Bronchial epithelial cell (primary cell): ENCODE measurements around the gene STK11. TPM values are rescaled to one million over a fixed set of nuclear protein-coding genes. Genes with fewer than 3 reads are reported as not detected.

Experiments used
- DNase-seq: peaks from one replicate; pipeline ENCODE4 v3.0.0-alpha.2; 2010; ENCODE audit warnings: low read depth
- FAIRE-seq: peaks from 2 replicates; lab custom pipeline; 2011; peaks lifted over from hg19 to GRCh38; lab: Jason Lieb, UNC
- H3K27me3 ChIP-seq: 2 replicates; pipeline ENCODE4 v1.5.1; 2011; ENCODE audit warnings: low read length; ENCODE audit not compliant: control insufficient read depth, insufficient read depth
- H3K36me3 ChIP-seq: 2 replicates; pipeline ENCODE4 v1.5.1; 2011; ENCODE audit warnings: low read length; ENCODE audit not compliant: control insufficient read depth, insufficient read depth
- H3K4me3 ChIP-seq: 2 replicates; pipeline ENCODE4 v1.5.1; 2011; ENCODE audit warnings: mild to moderate bottlenecking, low read depth, low read length, control low read depth
- total RNA-seq: library from RNA; depleted of rRNA; stranded (reverse); fragments of >200 nt; gene quantifications from 2 replicates; pipeline ENCODE4 v1.2.1, GENCODE V29; 2014
- TF ChIP-seq, protein P1 (sequence below): IDR thresholded peaks from 2 replicates; pipeline ENCODE4 v1.5.1; 2011; ENCODE audit warnings: mild to moderate bottlenecking, moderate library complexity, low read length, control low read depth, inconsistent platforms; ENCODE audit not compliant: insufficient read depth, severe bottlenecking

The STK11 gene
- total RNA-seq, 1 donor from 2014 or later = 117 TPM

DNA sequence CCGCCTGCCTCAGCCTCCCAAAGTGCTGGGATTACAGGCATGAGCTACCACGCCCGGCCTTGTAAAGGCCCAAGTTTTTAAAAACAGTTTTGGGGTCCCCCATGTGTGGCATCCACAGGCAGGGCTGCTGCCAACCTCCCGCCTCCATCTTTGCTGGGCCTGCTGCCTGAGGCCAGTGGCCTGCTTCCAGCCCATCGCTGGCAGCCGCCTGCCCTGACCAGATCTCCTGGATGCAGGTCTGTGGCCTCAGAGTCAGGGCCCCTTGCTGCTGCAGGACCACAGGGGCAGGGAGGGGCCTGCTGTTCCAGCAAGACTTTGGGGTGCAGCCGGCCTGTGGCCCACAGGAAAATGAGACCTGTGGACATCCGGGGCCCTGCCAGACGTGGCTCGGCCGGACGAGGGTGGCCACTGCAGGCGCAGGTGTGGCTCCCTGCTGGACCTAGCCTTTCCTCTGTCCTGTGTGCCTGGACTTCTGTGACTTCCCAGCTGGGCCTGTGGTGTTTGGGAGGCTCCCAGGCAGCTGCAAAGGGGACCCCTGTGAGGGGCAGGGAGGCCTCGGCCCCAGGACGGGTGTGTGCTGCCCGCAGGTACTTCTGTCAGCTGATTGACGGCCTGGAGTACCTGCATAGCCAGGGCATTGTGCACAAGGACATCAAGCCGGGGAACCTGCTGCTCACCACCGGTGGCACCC, 14.4 kb downstream of the STK11 start:
- DNase-seq (no peak), FAIRE-seq (no peak)
- H3K4me3 ChIP-seq = no peak overlapping the region
- no peaks in the 10 kb centered on the region for H3K27me3 ChIP-seq
- TF ChIP-seq, protein P1, sequence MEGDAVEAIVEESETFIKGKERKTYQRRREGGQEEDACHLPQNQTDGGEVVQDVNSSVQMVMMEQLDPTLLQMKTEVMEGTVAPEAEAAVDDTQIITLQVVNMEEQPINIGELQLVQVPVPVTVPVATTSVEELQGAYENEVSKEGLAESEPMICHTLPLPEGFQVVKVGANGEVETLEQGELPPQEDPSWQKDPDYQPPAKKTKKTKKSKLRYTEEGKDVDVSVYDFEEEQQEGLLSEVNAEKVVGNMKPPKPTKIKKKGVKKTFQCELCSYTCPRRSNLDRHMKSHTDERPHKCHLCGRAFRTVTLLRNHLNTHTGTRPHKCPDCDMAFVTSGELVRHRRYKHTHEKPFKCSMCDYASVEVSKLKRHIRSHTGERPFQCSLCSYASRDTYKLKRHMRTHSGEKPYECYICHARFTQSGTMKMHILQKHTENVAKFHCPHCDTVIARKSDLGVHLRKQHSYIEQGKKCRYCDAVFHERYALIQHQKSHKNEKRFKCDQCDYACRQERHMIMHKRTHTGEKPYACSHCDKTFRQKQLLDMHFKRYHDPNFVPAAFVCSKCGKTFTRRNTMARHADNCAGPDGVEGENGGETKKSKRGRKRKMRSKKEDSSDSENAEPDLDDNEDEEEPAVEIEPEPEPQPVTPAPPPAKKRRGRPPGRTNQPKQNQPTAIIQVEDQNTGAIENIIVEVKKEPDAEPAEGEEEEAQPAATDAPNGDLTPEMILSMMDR = no peak
- H3K36me3 ChIP-seq = peaks cover 21% of the 10 kb centered on the region

DNA sequence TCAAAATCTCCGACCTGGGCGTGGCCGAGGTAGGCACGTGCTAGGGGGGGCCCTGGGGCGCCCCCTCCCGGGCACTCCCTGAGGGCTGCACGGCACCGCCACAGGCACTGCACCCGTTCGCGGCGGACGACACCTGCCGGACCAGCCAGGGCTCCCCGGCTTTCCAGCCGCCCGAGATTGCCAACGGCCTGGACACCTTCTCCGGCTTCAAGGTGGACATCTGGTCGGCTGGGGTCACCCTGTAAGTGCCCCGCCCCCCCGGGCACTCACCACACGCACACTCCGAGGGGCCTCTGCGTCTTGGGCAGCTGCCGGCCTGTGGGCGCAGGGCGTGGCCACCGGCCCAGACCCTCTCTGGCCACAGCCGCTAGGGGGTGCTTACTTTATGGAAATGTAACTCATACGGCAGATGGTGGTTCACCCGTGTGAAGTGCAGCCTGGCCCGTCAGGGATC, 14.9 kb downstream of the STK11 start:
- FAIRE-seq (no peak), DNase-seq (no peak)
- no peak overlapping the region for H3K4me3 ChIP-seq
- peaks cover 21% of the 10 kb centered on the region for H3K36me3 ChIP-seq
- TF ChIP-seq, protein P1 = no peak
- no peaks in the 10 kb centered on the region for H3K27me3 ChIP-seq

DNA sequence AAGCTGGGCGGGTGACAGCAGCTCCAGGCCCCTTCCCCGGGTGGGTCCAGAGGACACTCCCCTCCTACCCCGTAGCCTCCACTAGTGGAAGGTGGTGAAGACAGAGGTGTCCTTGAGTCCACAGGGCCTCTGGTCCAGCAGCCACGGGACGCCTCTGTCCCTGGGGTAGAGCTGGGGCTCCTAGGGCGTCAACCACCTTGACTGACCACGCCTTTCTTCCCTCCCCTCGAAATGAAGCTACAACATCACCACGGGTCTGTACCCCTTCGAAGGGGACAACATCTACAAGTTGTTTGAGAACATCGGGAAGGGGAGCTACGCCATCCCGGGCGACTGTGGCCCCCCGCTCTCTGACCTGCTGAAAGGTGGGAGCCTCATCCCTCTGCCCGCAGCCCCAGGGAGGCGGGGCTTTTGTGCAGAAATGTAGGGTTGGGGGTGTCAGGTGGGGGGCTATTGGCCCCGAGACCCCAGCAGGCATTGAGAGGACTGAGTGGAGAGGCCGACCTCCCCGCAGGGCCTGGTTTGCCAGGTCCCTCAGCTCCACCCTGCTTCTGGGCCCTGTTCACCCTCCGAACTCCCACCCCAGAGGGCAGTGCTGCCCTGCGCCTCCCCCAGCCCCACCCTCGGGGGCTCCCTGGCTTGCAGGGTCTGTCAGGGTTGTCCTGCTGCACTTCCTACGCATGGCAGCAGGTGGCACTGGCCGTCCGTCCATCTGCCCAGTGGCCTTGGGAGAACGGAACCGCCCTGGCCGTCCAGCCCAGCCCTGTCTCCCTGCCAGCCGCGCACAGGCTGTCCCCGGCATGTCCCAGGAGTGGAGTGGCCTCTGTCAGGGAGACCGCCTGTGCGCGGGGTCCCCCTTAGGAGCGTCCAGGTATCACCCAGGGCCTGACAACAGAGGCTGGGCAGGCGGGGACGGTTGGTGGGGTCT, 15.7 kb downstream of the STK11 start:
- FAIRE-seq = no peak
- no peak overlapping the region for H3K4me3 ChIP-seq

DNA sequence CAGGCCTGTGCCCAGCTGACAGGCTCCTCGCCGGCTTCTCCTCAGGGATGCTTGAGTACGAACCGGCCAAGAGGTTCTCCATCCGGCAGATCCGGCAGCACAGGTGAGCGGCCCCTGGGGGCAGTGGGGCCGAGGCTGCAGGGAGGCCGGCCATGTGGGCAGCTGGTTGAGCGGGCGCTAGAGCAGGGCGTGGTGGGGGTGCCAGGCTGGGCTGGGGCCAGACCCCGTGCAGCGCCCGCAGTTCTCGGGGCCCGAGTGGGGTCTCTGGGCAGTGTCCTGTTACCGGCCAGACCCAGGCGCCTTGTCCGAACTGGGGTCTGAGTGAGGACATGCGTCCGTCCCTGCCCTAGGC, 16.3 kb downstream of the STK11 start:
- FAIRE-seq (no peak), DNase-seq (no peak)
- Histone ChIP-seq H3K4me3 (no peak overlapping the region), H3K36me3 (peaks cover 24% of the 10 kb centered on the region), H3K27me3 (no peaks in the 10 kb centered on the region)
- TF ChIP-seq, protein P1 = no peak

More for the DNA sequence above, 15.7 kb downstream of the STK11 start:
- TF ChIP-seq, protein P1 = peak; percentile 68
- peaks cover 24% of the 10 kb centered on the region for H3K36me3 ChIP-seq
- DNase-seq = no peak
- no peaks in the 10 kb centered on the region for H3K27me3 ChIP-seq

DNA sequence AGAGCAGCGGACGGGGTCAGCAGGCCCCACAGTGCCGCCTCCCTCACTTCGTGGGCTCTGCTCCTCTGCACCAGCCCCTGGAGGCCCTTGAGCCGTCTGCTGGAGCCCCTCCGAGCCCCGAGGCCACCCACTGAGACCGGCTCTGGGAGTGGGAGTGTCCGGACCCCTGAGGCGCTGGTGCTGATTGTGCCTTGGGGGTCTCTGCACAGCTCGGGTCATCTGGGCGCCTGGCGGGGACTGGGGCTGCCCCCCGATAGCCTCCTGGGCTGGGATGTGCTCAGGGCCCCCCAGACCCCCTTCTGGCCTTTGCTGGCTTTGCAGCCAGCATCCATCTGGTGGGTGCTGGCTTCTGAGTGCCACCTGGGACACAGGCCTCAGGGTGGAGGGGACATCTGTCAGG, 16.8 kb downstream of the STK11 start:
- TF ChIP-seq, protein P1 = no peak
- DNase-seq (no peak), FAIRE-seq (no peak)
- Histone ChIP-seq H3K27me3 (no peaks in the 10 kb centered on the region), H3K4me3 (no peak overlapping the region), H3K36me3 (peaks cover 24% of the 10 kb centered on the region)
